GM18520 (cell line): ENCODE results near the gene PNMA8C.

ENCODE experiments used
- ATAC-seq: cut with Tn5 transposase; IDR thresholded peaks from one replicate; pipeline ENCODE4 v1.9.1; 2021; ENCODE audit not compliant: unreplicated experiment

Gene PNMA8C

DNA sequence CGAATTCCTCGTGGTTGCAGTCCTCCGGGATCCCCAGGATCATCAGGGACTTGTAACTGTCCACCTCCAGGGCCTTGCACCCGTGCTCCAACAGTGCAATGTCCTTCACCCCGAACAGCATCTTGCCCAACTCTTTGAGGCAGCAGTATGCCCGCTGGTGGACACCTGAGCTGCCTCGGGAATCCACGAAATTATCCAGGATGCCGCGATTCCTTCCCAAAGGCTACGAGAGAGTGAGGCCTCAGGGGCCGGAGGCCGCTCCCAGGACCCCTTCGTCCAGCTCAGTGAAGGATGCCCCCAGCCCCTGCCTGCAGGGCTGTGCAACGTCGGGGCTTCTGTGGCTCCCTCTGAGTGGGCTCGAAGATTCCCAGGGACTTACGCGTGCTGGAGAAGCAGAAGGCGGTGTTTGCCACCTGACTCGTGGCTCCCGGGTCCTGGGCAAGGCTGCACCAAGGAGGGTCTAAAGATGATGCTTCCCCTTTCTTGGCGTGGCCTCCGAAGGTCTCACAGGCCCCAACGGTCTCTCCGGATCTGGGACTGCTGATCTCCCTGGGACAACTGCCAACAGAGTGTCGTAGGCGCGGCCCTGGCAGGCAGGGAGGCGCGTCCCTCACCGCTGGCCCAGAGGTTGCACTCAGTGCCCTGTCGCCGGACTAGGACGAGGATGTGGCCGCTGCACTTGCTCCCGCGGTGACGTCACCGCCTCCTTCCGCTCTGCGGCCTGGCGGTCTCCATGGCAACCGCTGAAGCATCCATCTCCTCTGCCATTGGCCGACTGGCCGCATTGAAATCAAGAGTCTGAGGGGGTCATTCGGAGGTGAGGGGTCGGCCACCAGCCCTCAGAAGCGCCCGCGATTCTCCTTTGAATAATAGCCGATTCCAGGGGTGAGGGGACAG lies at the start of gene PNMA8C:
TSS of gene PNMA8C (minus strand) at position 698 of the 897 bp plus-strand sequence. CDS start at position 121, 577 bp downstream.
- no peak for ATAC-seq

DNA sequence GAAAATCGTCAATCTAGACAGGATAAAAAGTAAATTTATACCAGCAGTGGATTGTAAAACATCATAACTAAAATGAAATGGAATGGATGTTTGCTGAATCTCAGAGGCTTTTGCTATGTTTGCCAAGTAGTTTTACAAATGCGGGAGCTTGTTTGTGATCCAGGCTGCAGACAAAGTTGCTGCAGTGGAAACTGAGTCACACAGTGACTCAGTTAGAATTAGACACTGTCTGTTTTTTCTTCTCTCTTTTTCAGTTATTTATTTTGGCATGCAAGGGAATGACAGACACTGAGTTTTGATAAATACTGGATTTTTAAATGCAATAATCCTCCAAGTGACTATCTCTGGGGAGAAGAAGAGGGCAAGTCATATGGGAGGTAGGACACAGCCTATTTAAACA lies 47.2 kb upstream of the PNMA8C start:
- no peak for ATAC-seq

DNA sequence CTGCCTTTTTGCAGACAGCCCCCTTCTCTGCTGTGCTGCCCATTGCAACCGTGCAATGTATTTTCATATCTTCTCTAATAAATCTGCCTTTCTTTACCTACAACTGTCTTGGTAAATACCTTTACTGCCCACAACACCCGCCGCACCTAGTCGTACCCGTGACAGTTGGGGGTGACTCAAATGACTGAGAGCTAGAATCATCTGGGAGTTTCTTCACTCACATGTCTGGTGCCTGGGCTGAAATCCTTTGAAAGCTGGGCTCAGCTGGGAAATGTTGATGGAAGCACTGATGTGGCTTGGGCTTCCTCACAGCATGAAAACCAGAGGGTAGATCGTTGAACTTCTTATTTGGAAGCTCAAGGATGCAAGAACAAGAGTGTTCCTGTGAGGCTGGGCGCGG lies 45.5 kb upstream of the PNMA8C start:
- ATAC-seq = no peak

DNA sequence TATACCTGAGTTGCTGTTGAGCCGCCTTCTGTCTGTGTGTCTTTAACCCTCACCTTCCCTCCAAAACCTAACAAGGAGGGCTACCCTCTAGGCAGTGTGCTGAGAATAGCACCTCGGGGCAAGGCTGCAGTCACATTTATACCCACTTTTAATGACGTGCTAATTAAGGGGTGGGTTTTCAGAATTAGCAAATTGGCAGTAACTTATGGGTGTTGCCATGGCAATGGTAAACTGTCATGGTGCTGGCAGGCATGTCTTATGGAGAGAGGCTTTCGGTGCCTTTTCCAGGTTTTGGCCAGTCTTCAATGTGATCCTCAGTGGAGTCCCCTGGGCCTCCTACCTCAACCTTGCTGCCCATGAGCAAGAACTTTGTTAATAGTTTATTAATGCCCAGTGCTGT lies 43.9 kb upstream of the PNMA8C start:
- no peak for ATAC-seq

DNA sequence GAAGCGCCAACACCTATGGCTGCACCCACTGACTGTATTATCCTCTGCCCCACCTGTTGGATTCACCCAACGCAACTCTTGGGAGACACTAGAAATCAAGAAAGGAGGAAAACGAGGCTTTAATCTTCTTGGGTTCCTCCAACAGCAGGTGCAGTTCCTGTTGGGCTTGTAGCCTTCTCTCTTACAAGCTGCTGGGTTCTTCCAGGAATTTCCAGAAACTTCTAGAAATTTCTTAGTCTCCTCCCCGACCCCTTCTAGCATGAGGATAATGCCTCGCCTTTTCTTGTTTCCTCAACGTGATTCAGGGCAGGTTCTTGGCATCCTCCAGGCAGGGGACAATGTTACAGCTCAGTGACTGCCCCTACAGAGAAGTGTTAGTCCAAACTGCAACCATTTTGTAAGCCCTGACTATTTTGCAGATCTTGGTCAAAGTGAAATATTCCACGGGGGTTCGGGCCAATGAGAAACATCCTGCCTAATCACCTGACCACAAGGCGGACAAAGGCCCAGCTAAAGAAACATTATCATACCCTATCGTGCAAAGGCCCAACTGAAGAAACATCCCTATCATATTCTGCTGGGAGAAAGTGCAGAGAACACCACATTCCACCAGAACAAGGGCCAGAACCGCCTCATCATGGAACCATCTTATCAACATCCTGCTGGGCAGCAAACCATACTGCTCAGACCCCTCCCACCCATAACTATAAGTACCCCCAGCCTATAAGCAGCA lies 43.2 kb upstream of the PNMA8C start:
- ATAC-seq = no peak

DNA sequence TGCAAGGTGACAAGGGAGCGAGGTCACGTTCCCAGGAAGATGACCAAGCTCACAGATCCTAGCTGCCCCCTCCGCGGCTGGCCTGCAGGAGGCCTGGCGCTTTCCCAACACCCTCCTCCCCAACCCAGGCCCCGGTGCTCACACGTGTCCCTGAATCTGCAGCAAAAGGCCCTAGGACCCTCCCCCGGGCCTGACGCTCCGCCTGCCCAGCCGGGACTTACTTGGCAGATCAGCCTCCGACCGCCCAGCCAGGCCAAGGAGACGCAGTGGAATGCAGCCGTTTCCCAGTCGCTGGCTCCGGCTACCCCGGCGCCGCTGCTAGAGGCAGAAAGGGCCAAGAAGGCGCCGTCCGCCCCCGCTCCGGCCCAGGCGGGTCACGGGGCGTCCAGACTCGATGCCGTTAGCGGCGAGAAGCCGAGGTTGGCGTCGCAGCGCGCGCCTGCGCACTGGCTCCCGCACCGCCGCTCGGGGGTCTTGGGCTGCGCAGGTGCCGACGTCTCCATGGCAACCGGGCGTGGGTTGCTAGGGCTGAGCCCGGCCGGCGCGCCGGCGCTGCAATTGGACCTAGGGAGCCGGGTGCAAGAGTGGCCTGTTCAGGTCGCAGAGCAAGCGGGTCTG lies 42.5 kb upstream of the PNMA8C start, which contains the start of gene PNMA8A:
TSS of gene PNMA8A (minus strand) at position 448 of the 618 bp plus-strand sequence. CDS start 528 bp downstream, outside the sequence.
- no peak for ATAC-seq

DNA sequence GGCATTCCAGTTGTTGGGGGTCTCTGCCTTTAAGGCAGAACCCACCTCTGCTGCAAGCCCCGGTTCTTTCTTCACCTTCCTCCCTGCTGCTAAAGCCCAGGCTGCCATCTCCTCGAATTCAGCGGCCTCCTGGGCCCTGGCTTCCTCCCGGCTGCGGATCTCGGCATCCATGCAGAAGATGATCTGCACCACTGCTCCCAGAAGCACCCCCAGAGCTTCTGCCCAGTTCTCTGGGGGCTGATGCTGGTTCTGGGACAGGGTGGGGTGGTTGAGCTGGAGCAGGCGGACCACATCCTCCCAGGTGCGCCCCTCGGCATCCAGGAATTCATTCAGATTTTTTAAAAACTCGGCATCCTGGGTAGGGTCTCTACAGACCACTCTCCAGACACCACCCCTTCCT lies 41.6 kb upstream of the PNMA8C start:
- ATAC-seq = no peak

DNA sequence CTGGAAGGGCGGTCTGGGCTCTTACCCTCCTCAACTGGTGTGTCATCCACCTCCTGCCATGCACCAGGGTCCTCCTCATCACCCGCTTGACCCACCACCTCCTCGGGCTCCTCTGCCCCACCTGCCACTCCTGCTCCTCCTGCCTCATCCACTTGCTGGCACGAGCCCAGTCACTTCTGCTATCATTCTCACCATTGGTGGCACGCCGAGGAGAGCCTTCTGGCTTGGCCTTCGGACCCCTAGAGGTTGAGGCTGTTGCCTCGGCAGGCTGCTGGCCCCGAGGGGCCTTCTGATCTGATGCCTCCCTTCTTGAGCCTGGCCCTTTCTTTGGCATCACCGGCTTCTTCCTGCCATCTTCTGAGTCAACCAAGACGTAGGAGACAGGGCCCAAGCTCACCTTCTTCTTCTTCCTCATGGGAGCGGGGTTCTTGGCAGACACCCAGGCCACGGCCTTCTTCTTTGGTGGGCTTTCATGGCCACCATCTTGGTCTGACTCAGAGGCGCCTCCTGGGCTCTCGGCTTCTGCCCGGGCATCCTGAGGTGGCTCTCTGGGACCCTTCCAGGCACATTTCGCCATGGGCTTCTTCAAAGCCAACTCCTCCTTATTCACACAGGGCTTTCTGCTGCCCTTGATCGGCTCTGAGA lies 40.9 kb upstream of the PNMA8C start:
- no peak for ATAC-seq

DNA sequence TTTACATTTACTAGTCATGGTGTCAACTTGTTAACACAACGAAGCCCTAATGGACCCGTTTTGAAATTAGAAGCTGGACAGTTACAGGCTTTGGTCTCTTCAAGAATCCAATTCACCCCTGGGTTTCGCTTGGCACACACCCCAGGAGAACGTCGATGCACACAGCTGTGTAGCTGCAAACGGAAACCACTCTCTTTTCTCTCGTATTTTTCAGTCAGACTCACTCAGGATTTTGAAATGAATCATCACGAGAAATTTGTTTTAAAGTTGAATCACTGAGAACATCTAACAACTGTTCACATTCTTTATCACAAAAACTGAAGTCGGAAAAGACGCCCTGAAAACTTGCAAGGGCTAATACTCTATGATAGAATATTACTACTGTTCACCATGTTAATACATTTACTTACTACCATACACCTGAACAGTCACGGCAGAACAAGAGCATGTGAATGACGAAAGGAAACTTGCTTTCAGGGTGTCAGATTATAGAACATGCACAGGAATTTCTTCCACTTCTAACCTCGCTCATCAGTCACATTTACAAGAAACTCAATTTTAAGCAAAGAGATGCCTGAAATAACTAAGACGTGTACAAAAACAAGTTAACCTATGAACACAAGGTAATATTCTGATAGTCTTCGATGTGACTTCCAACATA lies 37.9 kb upstream of the PNMA8C start:
- no peak for ATAC-seq

DNA sequence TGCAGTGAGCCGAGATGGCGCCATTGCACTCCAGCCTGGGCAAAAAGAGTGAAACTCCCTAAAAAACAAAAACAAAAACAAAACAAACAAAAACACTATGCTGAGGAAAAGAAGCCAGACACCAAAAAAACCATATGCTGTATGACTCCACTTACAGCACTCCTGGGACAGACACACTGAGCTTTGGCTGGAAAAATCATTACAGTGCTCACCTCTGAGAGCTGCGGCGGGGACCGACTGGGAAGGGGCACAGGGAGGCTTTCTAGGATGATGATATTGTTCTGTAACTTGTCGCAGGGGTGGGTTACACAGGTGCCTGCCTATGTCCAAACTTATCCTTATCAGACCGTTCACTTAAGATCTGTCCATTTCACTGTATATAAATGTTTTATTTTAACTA lies 34.8 kb upstream of the PNMA8C start:
- no peak for ATAC-seq

DNA sequence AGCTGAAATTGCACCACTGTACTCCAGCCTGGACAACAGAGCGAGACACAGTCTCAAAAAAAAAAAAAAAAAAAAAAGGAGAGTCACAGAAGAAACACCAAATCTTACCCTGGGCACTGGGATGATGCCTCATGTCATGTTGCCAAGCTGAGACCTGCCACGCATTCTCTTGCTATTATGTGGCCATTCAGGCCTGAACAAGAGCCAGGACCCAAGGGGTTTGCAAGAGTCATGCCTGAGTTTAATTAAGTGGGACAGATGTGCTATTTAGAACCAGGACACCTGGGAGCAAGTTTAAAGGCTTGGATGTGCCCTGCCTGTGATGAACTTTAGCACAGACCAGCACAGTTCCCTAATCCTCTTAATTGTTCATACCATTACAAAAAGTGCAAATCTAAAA lies 32.8 kb upstream of the PNMA8C start:
- ATAC-seq = no peak

DNA sequence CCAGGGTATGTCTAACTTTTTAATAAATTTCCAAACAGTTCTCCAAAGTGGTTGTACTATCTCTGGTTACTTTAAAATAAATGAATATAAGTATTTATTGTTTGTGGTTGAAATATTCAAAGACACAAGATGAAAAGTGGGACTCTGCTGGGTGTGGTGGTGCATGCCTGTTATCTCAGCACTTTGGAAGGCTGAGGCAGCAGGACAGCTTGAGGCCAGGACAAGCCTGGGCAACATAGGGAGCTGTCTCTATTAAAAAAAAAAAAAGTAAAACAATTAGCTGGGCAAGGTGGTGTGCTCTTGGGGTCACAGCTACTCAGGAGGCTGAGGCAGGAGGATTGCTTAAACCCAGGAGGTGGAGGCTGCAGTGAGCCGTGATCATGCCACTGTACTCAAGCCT lies 32.2 kb upstream of the PNMA8C start:
- no peak for ATAC-seq

DNA sequence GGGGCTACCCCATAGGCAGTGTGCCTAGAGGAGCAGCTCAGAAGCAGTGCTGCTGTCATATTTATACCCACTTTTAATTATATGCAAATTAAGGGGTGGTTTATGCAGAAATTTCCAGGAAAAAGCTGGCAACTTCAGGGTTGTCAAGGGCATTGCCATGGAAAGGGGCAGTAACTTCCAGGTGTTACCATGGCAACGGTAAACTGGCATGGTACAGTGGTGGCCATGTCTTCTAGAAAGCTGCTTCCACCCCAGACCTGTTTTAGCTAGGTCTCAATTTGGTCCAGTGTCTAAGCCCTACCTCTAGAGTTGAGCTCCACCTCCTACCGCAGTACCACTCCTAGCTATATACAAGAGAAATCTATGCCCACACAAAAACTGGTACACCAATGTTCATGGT lies 31.3 kb upstream of the PNMA8C start:
- ATAC-seq = no peak

DNA sequence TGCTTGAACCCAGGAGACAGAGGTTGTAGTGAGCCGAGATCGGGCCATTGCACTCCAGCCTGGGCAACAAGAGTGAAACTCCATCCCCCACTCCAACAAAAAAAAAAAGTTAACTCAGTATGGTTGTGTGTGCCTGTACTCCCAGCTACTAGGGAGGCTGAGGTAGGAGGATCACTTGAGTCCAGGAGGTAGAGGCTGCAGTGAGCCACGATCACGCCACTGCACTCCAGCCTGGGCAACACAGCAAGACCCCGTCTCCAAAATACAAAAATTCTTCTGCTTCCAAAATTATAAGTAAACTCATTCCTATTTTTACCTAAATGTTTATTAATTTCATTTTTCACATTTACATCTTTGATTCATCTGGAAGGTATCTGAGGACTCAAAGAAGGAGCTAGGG lies 28.2 kb upstream of the PNMA8C start:
- no peak for ATAC-seq

DNA sequence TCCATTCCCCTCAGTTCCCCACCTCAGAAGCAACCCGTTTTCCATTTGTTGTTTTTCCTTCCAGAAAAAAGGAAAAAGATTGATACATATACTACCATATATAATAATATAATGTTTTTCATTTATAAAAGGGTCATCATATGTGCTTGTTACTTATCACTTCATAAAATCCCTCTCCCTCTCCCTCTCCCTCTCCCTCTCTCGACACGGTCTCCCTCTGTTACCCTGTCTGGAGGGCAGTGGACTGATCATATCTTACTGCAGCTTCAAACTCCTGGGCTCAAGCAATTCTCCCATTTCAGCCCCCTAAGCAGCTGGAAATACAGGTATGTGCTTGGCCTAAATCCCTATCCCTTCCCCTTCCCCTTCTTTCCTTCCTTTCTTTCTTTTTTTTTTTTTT lies 25.5 kb upstream of the PNMA8C start:
- no peak for ATAC-seq

DNA sequence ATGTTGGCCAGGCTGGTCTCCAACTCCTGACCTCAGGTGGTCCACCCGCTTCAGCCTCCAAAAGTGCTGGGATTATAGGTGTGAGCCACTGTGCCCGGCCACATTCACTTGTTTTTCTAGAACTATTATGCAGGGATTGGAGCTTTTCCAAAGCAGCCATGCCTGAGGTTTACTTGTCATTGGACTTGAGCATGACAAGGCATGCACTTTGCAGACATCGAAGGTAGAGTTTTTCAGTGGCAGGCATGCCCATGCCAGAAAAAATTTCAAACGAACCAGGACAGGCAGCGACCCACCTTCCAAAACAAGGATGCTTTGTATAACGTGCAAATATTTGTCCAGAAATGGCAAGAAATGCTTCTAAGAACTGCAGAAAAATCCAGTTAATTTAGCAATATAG lies 24.9 kb upstream of the PNMA8C start:
- ATAC-seq = no peak

DNA sequence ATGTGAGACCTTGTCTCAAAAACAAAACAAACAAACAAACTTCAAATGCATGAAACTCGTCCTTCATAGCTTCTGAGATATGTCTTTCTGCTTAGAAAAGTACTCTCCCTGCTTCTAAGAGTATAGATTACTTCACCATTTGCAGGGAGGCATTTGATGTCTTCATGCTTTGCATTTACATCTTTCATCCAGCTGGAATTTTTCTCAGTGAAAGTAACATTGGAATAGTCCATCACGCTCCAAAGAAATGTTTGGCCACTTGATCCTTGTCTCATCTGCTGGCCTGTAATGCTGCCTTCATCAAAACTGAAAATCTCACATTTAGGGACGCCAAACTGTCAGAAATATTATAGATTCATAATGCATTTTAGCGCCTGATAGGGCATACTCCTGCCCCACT lies 23.4 kb upstream of the PNMA8C start:
- ATAC-seq = no peak

DNA sequence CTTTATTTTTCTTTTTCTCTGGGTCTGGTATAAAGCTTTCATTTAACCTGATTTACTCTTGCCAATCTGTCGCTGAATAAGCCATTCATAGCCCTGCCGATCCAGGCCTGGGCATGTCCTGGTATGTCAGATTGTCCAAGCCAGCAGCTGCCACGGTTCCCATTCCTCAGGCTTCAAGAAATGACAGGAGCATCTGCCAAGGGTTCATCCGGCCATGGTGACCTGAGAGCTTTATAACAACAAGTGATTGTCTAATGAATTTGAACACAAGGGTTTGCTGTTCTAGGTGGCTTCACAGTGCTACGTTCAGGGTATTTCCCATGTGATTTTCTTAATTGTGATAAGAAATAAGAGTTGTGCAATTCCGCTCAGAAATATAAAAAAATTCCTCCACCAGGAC lies 22.6 kb upstream of the PNMA8C start:
- no peak for ATAC-seq

DNA sequence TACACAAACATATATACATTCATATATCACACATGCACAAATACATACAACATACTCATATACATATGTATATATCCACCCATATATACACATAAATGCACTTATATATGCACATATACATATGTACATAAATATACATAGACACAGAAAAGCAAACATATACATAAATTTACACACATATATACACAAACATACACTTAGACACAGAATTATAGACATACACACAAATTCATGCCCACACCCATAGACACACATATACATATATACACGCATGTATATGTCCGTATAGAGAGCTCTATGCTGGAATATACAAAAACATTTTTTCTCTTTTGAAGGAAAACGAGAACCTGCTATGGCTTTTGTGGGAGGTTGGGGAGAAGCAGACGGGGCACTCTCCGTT lies 22.0 kb upstream of the PNMA8C start:
- no peak for ATAC-seq

DNA sequence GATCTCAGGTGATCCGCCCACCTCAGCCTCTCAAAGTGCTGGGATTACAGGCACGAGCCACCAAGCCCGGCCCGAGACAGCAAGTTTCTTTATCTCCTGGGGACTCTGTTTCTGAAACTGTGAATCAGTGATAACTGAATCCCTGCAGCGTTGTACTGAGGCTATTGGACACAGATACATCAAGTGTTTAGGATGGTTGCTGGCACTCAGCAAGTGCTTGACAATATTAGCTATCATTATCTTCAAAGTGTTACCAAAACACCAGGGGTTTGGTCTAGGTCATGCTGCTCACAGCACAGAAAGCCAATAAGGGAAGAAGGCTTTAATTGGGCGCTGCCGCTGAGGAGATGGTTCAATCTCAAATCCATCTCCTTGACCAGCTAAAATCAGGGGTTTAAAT lies 20.5 kb upstream of the PNMA8C start:
- ATAC-seq = no peak

DNA sequence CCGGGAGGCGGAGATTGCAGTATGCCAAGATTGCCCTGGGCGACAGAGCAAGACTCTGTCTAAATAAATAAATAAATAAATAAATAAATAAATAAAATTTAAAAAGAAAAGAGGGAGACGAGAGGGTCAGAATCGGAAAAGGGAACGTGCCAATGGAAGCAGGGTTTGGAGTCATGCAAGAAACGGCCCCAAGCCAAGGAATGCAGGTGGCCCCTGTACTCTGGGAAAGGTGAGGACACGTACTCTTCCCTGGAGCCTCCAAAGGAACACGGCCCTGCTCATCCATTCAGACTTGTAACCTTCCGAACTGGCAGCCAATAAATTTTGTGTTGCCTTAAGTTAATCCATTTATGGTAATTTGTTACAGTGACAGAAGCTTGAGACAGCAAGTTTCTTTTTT lies 19.9 kb upstream of the PNMA8C start:
- no peak for ATAC-seq
